NCI-H526 treated with DMSO at 0.1 percent for 48 hours (cell line): ENCODE results near the gene PLA2G7.
"Not testable (repeated sequence)": the region's sequence is repeated elsewhere in the genome, so short reads cannot be mapped to it uniquely, and the experiment has no call there.

Source experiments
- DNase-seq: peaks from one replicate; lab custom pipeline; 2025; lab: John Stamatoyannopoulos, UW

PLA2G7 gene

GRCh38 chr6:46734867-46735719, at the start of gene PLA2G7:
PLA2G7 (minus strand) TSS chr6:46735375; CDS start chr6:46722891, 12,484 bp downstream.
- peak; percentile 13 for DNase-seq

- DNase-seq = no peak
These were observed 49.4 kb upstream of the PLA2G7 start for GRCh38 chr6:46784535-46784934.

- peak; percentile 67 for DNase-seq
These were observed 46.6 kb upstream of the PLA2G7 start for GRCh38 chr6:46781478-46782378.

GRCh38 chr6:46777476-46778346, 42.5 kb upstream of the PLA2G7 start:
- no peak for DNase-seq

GRCh38 chr6:46776070-46776712, 41.0 kb upstream of the PLA2G7 start:
- no peak for DNase-seq

GRCh38 chr6:46774736-46775135, 39.6 kb upstream of the PLA2G7 start:
- DNase-seq = not testable (repeated sequence)

GRCh38 chr6:46773201-46773855, 38.2 kb upstream of the PLA2G7 start:
- no peak for DNase-seq

GRCh38 chr6:46772762-46773161, 37.6 kb upstream of the PLA2G7 start:
- no peak for DNase-seq

- no peak for DNase-seq
These were observed 36.8 kb upstream of the PLA2G7 start for GRCh38 chr6:46772016-46772415.

GRCh38 chr6:46764961-46765360, 29.8 kb upstream of the PLA2G7 start:
- no peak for DNase-seq

- not testable (repeated sequence) for DNase-seq
These were observed 29.1 kb upstream of the PLA2G7 start for GRCh38 chr6:46764280-46764679.

- DNase-seq = no peak
These were observed 28.3 kb upstream of the PLA2G7 start for GRCh38 chr6:46763466-46763865.

- DNase-seq = no peak
These were observed 25.8 kb upstream of the PLA2G7 start for GRCh38 chr6:46760925-46761324.

GRCh38 chr6:46758960-46759753, 24.0 kb upstream of the PLA2G7 start:
- no peak for DNase-seq

GRCh38 chr6:46757214-46757596, 22.0 kb upstream of the PLA2G7 start:
- no peak for DNase-seq

- no peak for DNase-seq
These were observed 21.5 kb upstream of the PLA2G7 start for GRCh38 chr6:46756469-46757213.

- DNase-seq = no peak
These were observed 20.7 kb upstream of the PLA2G7 start for GRCh38 chr6:46755865-46756264.

GRCh38 chr6:46751658-46752057, 16.5 kb upstream of the PLA2G7 start:
- DNase-seq = no peak

- no peak for DNase-seq
These were observed 14.6 kb upstream of the PLA2G7 start for GRCh38 chr6:46749731-46750130.
